ENCODE measurements around the gene EFCAB5.
"Not testable (repeated sequence)": the region's sequence is repeated elsewhere in the genome, so short reads cannot be mapped to it uniquely, and the experiment has no call there.

The EFCAB5 gene

GRCh38 chr17:30021708-30022317, 80.4 kb downstream of the EFCAB5 start:
- peak; percentile 79 to 86 for DNase-seq

GRCh38 chr17:30025325-30025724, 83.9 kb downstream of the EFCAB5 start:
- not testable (repeated sequence) for DNase-seq

GRCh38 chr17:30027676-30028075, 86.2 kb downstream of the EFCAB5 start:
- DNase-seq: no peak

GRCh38 chr17:30031214-30031869, 89.9 kb downstream of the EFCAB5 start:
- no peak for DNase-seq

- no peak for DNase-seq
Measured at GRCh38 chr17:30035369-30035768, 93.9 kb downstream of the EFCAB5 start.

- peak; percentile 34 to 43 for DNase-seq
Measured at GRCh38 chr17:30040719-30041518, 99.5 kb downstream of the EFCAB5 start.

- no peak for DNase-seq
Measured at GRCh38 chr17:30041551-30041950, 100.1 kb downstream of the EFCAB5 start.

- DNase-seq: no peak
Measured at GRCh38 chr17:30062372-30062771, 120.9 kb downstream of the EFCAB5 start.

- DNase-seq: no peak
Measured at GRCh38 chr17:30064738-30065137, 123.3 kb downstream of the EFCAB5 start.

GRCh38 chr17:30068465-30068864, 127.0 kb downstream of the EFCAB5 start:
- DNase-seq: no peak

GRCh38 chr17:30074254-30074653, 132.8 kb downstream of the EFCAB5 start:
- no peak for DNase-seq

GRCh38 chr17:30074730-30075129, 133.3 kb downstream of the EFCAB5 start:
- no peak for DNase-seq

GRCh38 chr17:30082773-30083172, 141.3 kb downstream of the EFCAB5 start:
- DNase-seq: no peak

- DNase-seq: no peak
Measured at GRCh38 chr17:30084788-30085187, 143.4 kb downstream of the EFCAB5 start.

GRCh38 chr17:30086896-30087295, 145.5 kb downstream of the EFCAB5 start:
- DNase-seq: peak; percentile 79 to 88

- not testable (repeated sequence) for DNase-seq
Measured at GRCh38 chr17:30087431-30087830, 146.0 kb downstream of the EFCAB5 start.

GRCh38 chr17:30091121-30091670, 149.8 kb downstream of the EFCAB5 start:
- DNase-seq: no peak

GRCh38 chr17:30091771-30092170, 150.3 kb downstream of the EFCAB5 start:
- DNase-seq: no peak

- no peak for DNase-seq
Measured at GRCh38 chr17:30092886-30093285, 151.5 kb downstream of the EFCAB5 start.

- DNase-seq: peak; percentile 61 to 78
Measured at GRCh38 chr17:30093463-30094147, 152.2 kb downstream of the EFCAB5 start.

- DNase-seq: peak; percentile 77 to 79
Measured at GRCh38 chr17:30095507-30096244, 154.2 kb downstream of the EFCAB5 start.

- no peak for DNase-seq
Measured at GRCh38 chr17:30101686-30102390, 160.4 kb downstream of the EFCAB5 start.

All from AML-193 (cell line).